ENCODE measurements around the gene SDK1.
"Not testable (repeated sequence)": the region's sequence is repeated elsewhere in the genome, so short reads cannot be mapped to it uniquely, and the experiment has no call there.

SDK1 gene

GRCh38 chr7:3937146-3937545 is 636.1 kb downstream of the SDK1 start:
- DNase-seq, result no peak

GRCh38 chr7:3937605-3938004 is 636.6 kb downstream of the SDK1 start:
- DNase-seq, result no peak

GRCh38 chr7:3941706-3942105 is 640.7 kb downstream of the SDK1 start:
- DNase-seq, result not testable (repeated sequence)

- DNase-seq, result no peak
Measured at GRCh38 chr7:3942276-3942675, 641.2 kb downstream of the SDK1 start.

GRCh38 chr7:3942816-3943745 is 642.0 kb downstream of the SDK1 start:
- no peak for DNase-seq

- DNase-seq, result peak; percentile 35
Measured at GRCh38 chr7:3943779-3944520, 642.9 kb downstream of the SDK1 start.

- no peak for DNase-seq
Measured at GRCh38 chr7:3949242-3949640, 648.2 kb downstream of the SDK1 start.

- no peak for DNase-seq
Measured at GRCh38 chr7:3950249-3950648, 649.2 kb downstream of the SDK1 start.

- no peak for DNase-seq
Measured at GRCh38 chr7:3951316-3952055, 650.4 kb downstream of the SDK1 start.

GRCh38 chr7:3953133-3953532 is 652.1 kb downstream of the SDK1 start:
- DNase-seq, result no peak

GRCh38 chr7:3953946-3954345 is 652.9 kb downstream of the SDK1 start:
- DNase-seq, result no peak

- DNase-seq, result peak; percentile 62
Measured at GRCh38 chr7:3955026-3955425, 654.0 kb downstream of the SDK1 start.

- DNase-seq, result peak; percentile 94
Measured at GRCh38 chr7:3955751-3956696, 655.0 kb downstream of the SDK1 start.

- DNase-seq, result no peak
Measured at GRCh38 chr7:3956949-3957348, 655.9 kb downstream of the SDK1 start.

GRCh38 chr7:3957472-3958108 is 656.5 kb downstream of the SDK1 start:
- no peak for DNase-seq

GRCh38 chr7:3958109-3958483 is 657.0 kb downstream of the SDK1 start:
- DNase-seq, result no peak

GRCh38 chr7:3959364-3959763 is 658.3 kb downstream of the SDK1 start:
- no peak for DNase-seq

GRCh38 chr7:3960050-3960763 is 659.2 kb downstream of the SDK1 start:
- no peak for DNase-seq

- DNase-seq, result no peak
Measured at GRCh38 chr7:3960942-3961341, 659.9 kb downstream of the SDK1 start.

- DNase-seq, result no peak
Measured at GRCh38 chr7:3961857-3962503, 660.9 kb downstream of the SDK1 start.
